HFF-Myc (cell line): ENCODE measurements around the gene TECPR1.

Experiments used
- DNase-seq: peaks from one replicate; pipeline ENCODE4 v3.0.0-alpha.2; 2011; ENCODE audit warnings: low read depth; ENCODE audit errors: extremely low read depth
- H3K4me3 ChIP-seq: replicated peaks from 2 replicates; pipeline ENCODE4 v1.5.1; 2011; ENCODE audit warnings: low read depth, mild to moderate bottlenecking, control low read depth, low read length
- CTCF ChIP-seq: IDR thresholded peaks from 2 replicates; pipeline ENCODE4 v1.5.1; 2012; ENCODE audit warnings: mild to moderate bottlenecking, low read depth, low read length, control low read depth; ENCODE audit errors: missing control alignments

Gene TECPR1

GRCh38 chr7:98203964-98204605 is 47.9 kb downstream of the TECPR1 start:
- TF ChIP-seq CTCF: no peak

DNA sequence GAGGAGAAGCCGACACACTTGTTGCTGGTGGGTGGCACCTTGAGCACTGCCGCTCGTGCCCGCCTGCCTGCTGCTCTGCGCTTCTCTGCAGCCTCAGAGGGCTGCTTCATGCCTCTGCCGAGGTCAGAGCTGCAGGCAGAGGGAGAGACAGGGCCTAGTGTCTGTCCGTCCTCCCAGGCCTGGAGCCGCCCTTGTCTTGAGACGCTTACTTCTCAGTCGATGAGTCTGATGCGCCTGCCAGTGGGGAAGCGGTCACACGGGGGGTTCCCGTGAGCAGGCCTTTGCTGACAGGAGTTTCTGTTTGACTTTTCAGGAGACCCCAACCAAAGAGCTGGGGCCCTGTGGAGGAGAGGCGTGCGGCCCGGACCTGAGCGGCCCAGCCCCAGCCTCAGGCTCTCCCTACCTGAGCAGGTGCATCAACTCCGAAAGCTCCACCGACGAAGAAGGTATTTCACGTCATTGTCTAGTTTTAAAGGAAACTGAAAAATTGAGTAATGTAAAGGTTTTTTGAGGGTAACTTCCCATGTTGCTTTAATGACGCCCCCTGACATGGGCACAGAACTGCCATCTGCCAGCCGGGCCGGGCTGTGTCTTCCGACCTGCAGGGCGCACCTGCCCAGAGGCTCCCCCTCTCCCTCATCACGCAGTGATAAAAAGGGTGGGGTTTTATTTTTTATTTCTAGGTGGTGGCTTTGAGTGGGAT is 48.6 kb downstream of the TECPR1 start:
- no peak for TF ChIP-seq CTCF
- no peak overlapping the region for H3K4me3 ChIP-seq
- DNase-seq: no peak

More at GRCh38 chr7:98203964-98204605, 47.9 kb downstream of the TECPR1 start:
- no peak overlapping the region for H3K4me3 ChIP-seq
- no peak for DNase-seq

GRCh38 chr7:98202367-98203195 is 49.5 kb downstream of the TECPR1 start:
- no peak for DNase-seq
- TF ChIP-seq CTCF: no peak
- no peak overlapping the region for H3K4me3 ChIP-seq

- no peak overlapping the region for H3K4me3 ChIP-seq
- TF ChIP-seq CTCF: no peak
- no peak for DNase-seq
These were observed 51.7 kb downstream of the TECPR1 start for GRCh38 chr7:98200364-98200763.

- no peak for DNase-seq
- no peak for TF ChIP-seq CTCF
- no peak overlapping the region for H3K4me3 ChIP-seq
These were observed 52.9 kb downstream of the TECPR1 start for GRCh38 chr7:98199131-98199530.

- no peak for DNase-seq
- no peak overlapping the region for H3K4me3 ChIP-seq
- TF ChIP-seq CTCF: no peak
These were observed 55.1 kb downstream of the TECPR1 start for GRCh38 chr7:98196706-98197605.
